Activated T-cell treated with anti-CD3 and anti-CD28 coated beads, Interleukin-2, amount 50 U/mL, for 48 hours (primary cell): ENCODE results near the gene BEST3.
"Not testable (repeated sequence)": the region's sequence is repeated elsewhere in the genome, so short reads cannot be mapped to it uniquely, and the experiment has no call there.

Source experiments
- DNase-seq, 2 experiments: peaks; one replicate each; pipeline ENCODE4 v3.0.0-alpha.2; 2020

Gene BEST3

DNA sequence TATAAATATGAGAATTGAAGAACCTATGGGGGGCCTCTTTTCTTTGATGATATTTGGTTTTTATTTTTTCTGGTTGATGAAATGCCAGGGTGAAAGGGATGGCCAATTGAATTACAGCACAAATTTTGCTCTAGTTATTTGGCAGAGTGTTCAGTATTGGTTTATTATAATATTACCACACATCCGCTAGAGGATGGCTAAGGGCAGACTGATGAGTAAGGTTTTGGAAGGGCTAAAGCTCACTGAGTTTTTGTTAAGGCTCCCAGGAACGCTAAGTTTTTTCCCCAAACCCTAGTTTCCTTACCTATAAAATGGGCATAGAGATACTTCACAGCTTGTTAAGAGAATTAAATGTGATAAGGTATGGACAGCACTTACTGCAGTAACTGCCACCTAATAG, 54.1 kb downstream of the BEST3 start:
- no peak for DNase-seq

DNA sequence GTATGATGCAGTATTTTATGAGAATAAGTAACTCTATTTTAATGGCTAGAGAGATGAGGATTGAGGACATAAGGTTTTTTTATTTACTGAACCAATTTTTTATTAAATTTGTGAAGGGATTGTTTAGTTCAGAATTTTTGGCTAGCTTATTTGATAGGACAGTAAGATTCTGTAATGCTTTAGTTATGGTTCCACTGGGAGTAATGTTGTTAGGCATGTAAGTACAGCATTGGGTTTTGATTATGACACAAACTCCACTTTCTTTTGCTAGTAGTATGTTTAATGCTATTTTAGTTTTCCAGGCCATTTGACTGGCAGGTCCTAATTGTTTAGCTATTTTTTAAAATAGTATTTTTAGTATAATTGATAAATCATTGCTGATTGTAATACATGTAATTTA, 54.6 kb downstream of the BEST3 start:
- no peak for DNase-seq

- DNase-seq, result no peak
Observed at GRCh38 chr12:69642531-69642930, 56.6 kb downstream of the BEST3 start.

DNA sequence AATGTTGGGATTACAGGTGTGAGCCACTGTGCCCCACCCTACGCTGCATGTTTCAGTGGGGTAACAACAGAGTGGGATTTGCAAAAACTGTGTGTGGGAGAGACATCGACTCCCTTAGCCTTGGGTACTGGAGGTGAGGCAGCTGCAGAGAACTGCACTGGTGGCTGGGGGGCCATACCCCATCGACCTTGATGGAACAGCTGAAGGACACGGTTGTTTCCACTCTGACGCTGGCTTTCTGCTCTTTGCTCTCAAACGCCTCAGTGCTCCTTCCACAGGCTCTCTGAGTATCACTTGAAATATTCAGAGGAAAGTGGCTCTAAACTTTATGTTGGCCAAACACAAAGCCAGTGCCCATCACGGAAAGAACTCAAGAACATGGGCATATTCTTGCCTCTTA, 57.6 kb downstream of the BEST3 start:
- no peak for DNase-seq

- peak; percentile 78 for DNase-seq
Observed at GRCh38 chr12:69639400-69640016, 59.6 kb downstream of the BEST3 start.

DNA sequence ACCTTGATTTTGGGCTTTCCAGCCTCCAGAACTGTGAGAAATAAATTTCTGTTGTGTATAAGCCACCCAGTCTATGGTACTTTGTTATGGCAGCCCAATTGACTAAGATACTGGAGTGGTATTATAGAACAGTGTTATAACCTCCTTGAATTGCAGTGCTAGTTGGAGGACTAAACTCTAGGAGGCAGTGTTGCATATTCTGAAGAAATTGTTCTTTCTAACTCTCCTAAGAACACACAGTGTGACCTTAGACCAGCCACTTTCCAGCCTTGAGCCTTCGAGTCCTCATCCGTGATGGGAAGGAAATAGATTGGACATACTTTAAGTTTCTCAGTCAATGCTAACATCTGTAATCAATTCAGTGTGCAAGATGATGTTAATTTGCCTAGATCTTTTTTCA, 66.0 kb downstream of the BEST3 start:
- DNase-seq, result no peak

DNA sequence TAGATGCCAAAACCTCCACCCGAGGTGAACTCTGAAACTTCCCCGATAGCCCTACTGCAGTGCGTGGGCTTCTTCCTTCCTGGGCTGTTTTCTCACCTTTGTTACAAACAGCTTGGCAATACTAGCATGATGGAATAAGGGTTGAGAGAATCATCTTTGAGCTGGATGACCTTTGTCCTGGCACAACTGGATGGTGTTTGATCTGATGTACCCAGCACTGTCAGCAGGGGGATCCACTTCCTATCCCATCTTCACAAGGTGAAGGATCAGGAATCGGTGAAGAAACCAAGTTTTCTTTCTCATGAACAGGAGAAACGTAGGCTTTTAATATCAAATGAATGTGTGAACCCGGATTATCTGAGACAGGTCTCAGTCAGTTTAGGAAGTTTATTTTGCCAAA, 68.9 kb downstream of the BEST3 start:
- no peak for DNase-seq

DNA sequence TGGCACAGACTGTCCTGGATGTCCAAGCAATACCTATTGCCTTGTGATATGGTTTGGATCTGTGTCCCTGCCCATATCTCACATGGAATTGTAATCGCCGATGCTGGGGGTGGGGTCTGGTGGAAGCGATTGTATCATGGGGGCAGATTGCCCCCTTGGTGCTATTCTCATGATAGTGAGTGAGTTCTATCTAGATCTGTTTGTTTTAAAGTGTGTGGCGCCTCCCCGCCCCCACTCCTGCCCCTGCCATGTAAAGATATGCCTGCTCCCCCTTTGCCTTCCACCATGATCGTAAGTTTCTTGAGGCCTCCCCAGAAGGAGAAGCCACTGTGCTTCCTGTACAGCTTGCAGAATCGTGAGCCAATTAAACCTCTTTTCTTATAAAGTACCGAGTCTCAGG, 71.6 kb downstream of the BEST3 start:
- no peak for DNase-seq

DNA sequence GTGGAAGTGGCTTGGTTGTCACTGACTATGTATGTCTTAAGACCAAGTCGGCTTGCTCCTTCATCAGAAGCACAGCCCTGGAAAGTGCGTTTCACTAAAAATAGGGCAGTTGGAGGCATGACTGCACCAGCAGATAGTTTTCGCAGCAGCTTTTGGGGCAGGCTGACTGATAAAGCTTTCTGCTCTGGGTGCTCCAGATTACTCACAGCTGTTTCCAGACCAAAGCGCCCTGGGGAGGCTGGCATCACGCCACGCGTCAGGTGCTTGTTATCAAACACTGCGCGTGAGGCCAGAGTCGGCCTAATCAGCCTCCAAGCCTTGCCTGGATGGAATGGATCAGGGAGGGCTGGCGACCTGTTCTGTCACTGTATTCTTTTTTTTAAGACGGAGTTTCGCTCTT, 75.1 kb downstream of the BEST3 start:
- no peak for DNase-seq

GRCh38 chr12:69621551-69621950, 77.6 kb downstream of the BEST3 start:
- DNase-seq, result no peak

GRCh38 chr12:69620921-69621320, 78.2 kb downstream of the BEST3 start:
- no peak for DNase-seq

GRCh38 chr12:69620077-69620476, 79.0 kb downstream of the BEST3 start:
- DNase-seq, result no peak

DNA sequence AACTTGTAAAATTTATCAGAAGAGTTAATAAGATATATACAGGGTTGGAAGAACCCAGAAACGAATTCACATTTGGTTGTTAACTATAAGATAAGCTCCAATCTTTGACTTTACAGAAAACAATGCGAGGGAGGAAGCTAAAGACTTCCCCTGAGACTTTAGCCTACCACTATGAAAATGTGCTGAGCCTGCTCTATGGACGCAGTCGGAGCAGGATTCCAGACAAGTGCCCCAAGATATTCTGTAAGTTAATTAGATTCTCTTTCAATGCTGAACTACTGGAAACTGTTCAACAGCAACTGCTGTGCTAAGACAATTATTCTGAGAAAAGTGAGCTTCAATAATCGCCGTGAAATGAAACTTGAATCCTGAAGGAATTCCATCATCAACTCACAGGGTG, 80.1 kb downstream of the BEST3 start:
- no peak for DNase-seq

GRCh38 chr12:69616025-69616424, 83.1 kb downstream of the BEST3 start:
- DNase-seq, result no peak

DNA sequence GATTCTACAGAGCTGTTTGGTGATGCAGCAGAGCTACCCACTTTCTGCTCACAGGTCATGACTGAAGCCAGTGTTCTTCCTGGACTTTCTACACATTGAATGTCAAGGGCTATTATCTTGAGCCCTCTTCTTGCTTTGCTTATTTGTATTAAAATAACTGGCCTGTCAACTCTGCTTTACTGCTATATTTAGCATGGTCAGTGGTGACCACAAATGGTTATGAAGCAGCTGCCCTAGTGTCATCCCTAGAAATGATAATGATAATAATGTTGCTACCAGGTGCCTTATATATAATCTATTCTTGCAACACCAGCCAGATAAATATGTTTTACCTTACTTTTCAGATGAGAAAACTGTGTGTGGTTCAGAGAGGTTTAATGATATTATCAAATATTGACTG, 85.8 kb downstream of the BEST3 start:
- DNase-seq, result no peak

DNA sequence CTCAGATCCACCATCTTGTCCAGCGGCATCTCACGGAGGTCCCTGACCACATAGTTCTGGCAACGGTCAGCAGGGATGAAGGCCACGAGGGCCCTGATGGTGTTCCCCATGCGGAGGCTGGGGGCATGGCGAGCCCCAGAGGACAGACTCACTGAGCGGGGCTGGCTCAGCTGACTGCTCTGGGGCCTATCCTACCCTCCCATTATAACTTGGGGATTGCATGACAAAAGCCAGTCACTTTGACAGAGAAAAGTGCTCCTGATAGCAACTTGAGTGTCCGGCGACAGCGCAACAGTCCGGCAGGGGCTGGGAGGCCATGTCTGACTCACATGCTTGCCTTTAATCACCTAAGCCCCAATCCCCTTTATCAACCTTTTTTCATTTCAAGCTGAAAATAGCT, 88.4 kb downstream of the BEST3 start, which contains the start of gene LRRC10:
Gene LRRC10, minus strand, starts transcription at position 179 of the 400 bp plus-strand sequence. Its CDS starts 69 bp downstream, at position 110.
- no peak for DNase-seq

- no peak for DNase-seq
Observed at GRCh38 chr12:69610126-69610525, 89.0 kb downstream of the BEST3 start.

DNA sequence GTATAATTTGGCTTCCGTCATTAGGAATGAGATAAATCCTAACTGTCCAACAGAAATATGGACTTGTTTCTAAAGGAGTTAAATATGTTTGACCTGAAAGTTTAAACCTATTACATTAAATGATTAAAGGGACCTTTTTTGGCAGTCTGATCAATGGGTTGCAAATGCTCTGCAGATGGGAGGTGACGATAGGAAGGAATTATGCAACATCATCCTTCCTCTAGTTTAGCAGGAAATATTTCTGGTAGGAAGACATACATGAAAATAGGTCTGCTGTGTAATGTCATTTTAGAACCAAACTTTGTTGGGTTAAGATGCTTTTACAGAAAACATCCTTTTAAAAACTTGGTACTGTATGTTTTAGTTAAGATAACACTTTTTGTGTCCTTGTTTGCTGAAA, 91.0 kb downstream of the BEST3 start:
- no peak for DNase-seq

GRCh38 chr12:69604275-69604674, 94.8 kb downstream of the BEST3 start:
- not testable (repeated sequence) for DNase-seq
